ENCODE data around the gene FBXW5. TPM values are rescaled to one million over a fixed set of nuclear protein-coding genes. Genes with fewer than 3 reads are reported as not detected.

Gene FBXW5
- total RNA-seq, 1 donor = 104 TPM

GRCh38 chr9:136970361-136970760 is 25.8 kb upstream of the FBXW5 start:
- no peak overlapping the region for H3K4me3 ChIP-seq (ENCODE audit: low read depth, low read length)
- DNase-seq (ENCODE audit: low read depth) = no peak
- TF ChIP-seq CTCF (IDR thresholded peaks at IDR 0.05; ENCODE audit: insufficient read depth, low read depth, low read length) = no peak

- TF ChIP-seq CTCF (IDR thresholded peaks at IDR 0.05; ENCODE audit: insufficient read depth, low read depth, low read length) = no peak
- DNase-seq (ENCODE audit: low read depth) = no peak
Observed at GRCh38 chr9:136969774-136970173, 25.2 kb upstream of the FBXW5 start.

GRCh38 chr9:136969150-136969549 is 24.6 kb upstream of the FBXW5 start:
- no peak for TF ChIP-seq CTCF (IDR thresholded peaks at IDR 0.05; ENCODE audit: insufficient read depth, low read depth, low read length)
- no peak overlapping the region for H3K4me3 ChIP-seq (ENCODE audit: low read depth, low read length)
- DNase-seq (ENCODE audit: low read depth) = no peak

More at GRCh38 chr9:136969774-136970173, 25.2 kb upstream of the FBXW5 start:
- no peak overlapping the region for H3K4me3 ChIP-seq (ENCODE audit: low read depth, low read length)

- DNase-seq (ENCODE audit: low read depth) = no peak
- TF ChIP-seq CTCF (IDR thresholded peaks at IDR 0.05; ENCODE audit: insufficient read depth, low read depth, low read length) = no peak
- H3K4me3 ChIP-seq (ENCODE audit: low read depth, low read length) = no peak overlapping the region
Observed at GRCh38 chr9:136968333-136969127, 24.0 kb upstream of the FBXW5 start.

- TF ChIP-seq CTCF (IDR thresholded peaks at IDR 0.05; ENCODE audit: insufficient read depth, low read depth, low read length) = no peak
- peak; percentile 21 for DNase-seq (ENCODE audit: low read depth)
- H3K4me3 ChIP-seq (ENCODE audit: low read depth, low read length) = no peak overlapping the region
Observed at GRCh38 chr9:136965771-136966484, 21.4 kb upstream of the FBXW5 start.

GRCh38 chr9:136964833-136965422 is 20.4 kb upstream of the FBXW5 start:
- TF ChIP-seq CTCF (IDR thresholded peaks at IDR 0.05; ENCODE audit: insufficient read depth, low read depth, low read length) = no peak
- DNase-seq (ENCODE audit: low read depth) = no peak
- no peak overlapping the region for H3K4me3 ChIP-seq (ENCODE audit: low read depth, low read length)
